Measurements from ENCODE around the gene DNLZ. TPM values are rescaled to one million over a fixed set of nuclear protein-coding genes. Genes with fewer than 3 reads are reported as not detected.

The DNLZ gene
- total and polyA plus RNA-seq, 2 donors (not counting 1 experiment from before 2014, with no cell fraction given): 7.4 to 14.2 TPM

DNA sequence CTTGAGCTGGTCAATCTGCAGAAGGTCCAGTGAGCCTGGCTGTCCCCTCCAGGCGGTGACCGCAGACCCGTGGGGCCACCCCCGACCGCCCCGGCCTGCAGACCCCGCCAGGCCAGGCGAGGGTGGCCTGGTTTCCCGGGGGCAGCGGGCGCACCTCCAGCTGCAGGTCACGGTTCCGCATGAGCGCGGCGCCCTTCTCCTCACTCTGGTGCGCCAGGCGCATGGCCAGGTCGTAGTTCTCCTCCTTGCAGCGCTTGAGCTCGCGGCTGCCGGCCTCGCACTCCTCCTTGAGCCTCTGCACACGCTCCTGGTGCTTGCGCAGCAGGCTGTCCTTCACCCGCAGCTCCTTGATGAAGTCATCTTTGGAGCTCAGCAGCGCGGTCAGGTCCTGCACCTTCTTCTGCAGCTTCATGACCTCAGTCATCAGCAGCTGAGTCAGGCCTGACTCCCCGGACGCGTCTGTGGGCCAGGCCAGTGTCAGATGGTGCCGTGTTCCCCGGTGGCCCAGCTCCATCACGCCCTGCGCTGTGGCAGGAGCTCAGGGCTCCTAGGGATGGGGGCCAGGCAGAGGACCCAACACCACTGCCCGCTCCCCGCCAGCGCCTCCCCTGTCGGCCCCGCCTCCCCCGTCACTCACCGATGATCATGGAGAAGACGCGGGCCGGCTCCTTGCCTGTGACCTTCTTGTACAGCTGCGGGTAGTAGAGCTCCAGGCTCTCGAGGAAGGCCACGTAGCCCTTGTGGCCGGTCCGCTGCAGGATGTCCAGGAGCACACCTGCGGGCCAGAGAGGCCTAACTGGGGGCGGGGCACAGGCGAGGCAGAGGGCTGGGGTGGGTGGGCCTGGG, 7.4 kb upstream of the DNLZ start:
- Histone ChIP-seq H3K9ac (ENCODE audit: insufficient read depth, low read length) (no peak overlapping the region), H3K4me3 (replicated peaks in 1 of 4; ENCODE audit: control extremely low read depth in 1 of 4, insufficient read depth in 1 of 4, low read depth in 3 of 4, low read length in 4 of 4) (no peak overlapping the region), H3K4me2 (ENCODE audit: extremely low read depth, insufficient read depth, low read length) (no peak overlapping the region), H3K79me2 (ENCODE audit: control insufficient read depth, insufficient read depth, low read length) (no peaks in the 10 kb centered on the region), H3K27me3 (ENCODE audit: control insufficient read depth, insufficient read depth, low read length) (no peaks in the 10 kb centered on the region), H2AFZ (ENCODE audit: low read length) (no peak overlapping the region), H3K9me3 (ENCODE audit: control insufficient read depth, insufficient read depth, low read depth, low read length) (no peaks in the 10 kb centered on the region), H3K27ac (ENCODE audit: insufficient read depth, low read length) (no peak overlapping the region), H3K36me3 (ENCODE audit: control insufficient read depth, insufficient read depth, low read length) (peaks cover 2% of the 10 kb centered on the region), H3K4me1 (ENCODE audit: control insufficient read depth, extremely low read depth, insufficient read depth, low read length) (peaks cover 18% of the 10 kb centered on the region), H4K20me1 (ENCODE audit: control insufficient read depth, extremely low read depth, insufficient read depth, low read length) (no peaks in the 10 kb centered on the region)
- TF ChIP-seq, protein P1, sequence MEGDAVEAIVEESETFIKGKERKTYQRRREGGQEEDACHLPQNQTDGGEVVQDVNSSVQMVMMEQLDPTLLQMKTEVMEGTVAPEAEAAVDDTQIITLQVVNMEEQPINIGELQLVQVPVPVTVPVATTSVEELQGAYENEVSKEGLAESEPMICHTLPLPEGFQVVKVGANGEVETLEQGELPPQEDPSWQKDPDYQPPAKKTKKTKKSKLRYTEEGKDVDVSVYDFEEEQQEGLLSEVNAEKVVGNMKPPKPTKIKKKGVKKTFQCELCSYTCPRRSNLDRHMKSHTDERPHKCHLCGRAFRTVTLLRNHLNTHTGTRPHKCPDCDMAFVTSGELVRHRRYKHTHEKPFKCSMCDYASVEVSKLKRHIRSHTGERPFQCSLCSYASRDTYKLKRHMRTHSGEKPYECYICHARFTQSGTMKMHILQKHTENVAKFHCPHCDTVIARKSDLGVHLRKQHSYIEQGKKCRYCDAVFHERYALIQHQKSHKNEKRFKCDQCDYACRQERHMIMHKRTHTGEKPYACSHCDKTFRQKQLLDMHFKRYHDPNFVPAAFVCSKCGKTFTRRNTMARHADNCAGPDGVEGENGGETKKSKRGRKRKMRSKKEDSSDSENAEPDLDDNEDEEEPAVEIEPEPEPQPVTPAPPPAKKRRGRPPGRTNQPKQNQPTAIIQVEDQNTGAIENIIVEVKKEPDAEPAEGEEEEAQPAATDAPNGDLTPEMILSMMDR (conservative IDR thresholded peaks at IDR 0.05 in 1 of 2, IDR thresholded peaks at IDR 0.05 in 1 of 2; ENCODE audit: low read depth in 1 of 2, low read length in 2 of 2): no peak
- no peak for TF ChIP-seq EZH2 (IDR thresholded peaks at IDR 0.05; ENCODE audit: low read length, missing control alignments)
- peak; percentile 36 to 78 for DNase-seq (ENCODE audit: low read depth in 2 of 2)

DNA sequence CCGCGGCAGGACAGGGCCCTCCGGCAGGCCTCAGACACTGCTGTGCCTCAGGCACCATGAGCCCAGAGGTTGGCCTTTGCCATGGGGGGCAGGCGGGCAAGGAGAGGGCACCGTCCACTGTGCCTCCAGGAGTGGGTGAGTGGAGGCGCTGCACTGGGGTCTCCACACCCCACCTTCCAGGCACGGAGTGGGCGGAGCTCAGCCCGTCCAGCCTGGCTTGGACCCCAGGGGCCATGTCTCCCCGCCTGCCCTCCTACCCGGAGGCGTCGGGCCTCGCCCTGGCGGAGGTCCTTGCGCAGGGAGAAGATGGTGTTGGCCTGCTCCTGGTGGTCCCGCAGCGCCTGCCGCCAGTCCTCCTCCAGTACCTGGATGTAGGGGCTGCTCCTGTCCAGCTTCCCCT, 6.5 kb upstream of the DNLZ start:
- H3K9me3 ChIP-seq (ENCODE audit: control insufficient read depth, insufficient read depth, low read depth, low read length): no peaks in the 10 kb centered on the region
- peaks cover 18% of the 10 kb centered on the region for H3K4me1 ChIP-seq (ENCODE audit: control insufficient read depth, extremely low read depth, insufficient read depth, low read length)
- H3K36me3 ChIP-seq (ENCODE audit: control insufficient read depth, insufficient read depth, low read length): no peaks in the 10 kb centered on the region
- H3K4me3 ChIP-seq (replicated peaks in 1 of 4; ENCODE audit: control extremely low read depth in 1 of 4, insufficient read depth in 1 of 4, low read depth in 3 of 4, low read length in 4 of 4): no peak overlapping the region
- no peak for DNase-seq (ENCODE audit: low read depth in 2 of 2)
- H3K4me2 ChIP-seq (ENCODE audit: extremely low read depth, insufficient read depth, low read length): no peak overlapping the region
- H3K79me2 ChIP-seq (ENCODE audit: control insufficient read depth, insufficient read depth, low read length): no peaks in the 10 kb centered on the region
- no peak for TF ChIP-seq EZH2 (IDR thresholded peaks at IDR 0.05; ENCODE audit: low read length, missing control alignments)
- TF ChIP-seq, protein P1 (conservative IDR thresholded peaks at IDR 0.05 in 1 of 2, IDR thresholded peaks at IDR 0.05 in 1 of 2; ENCODE audit: low read depth in 1 of 2, low read length in 2 of 2): no peak
- H4K20me1 ChIP-seq (ENCODE audit: control insufficient read depth, extremely low read depth, insufficient read depth, low read length): no peaks in the 10 kb centered on the region
- no peak overlapping the region for H3K9ac ChIP-seq (ENCODE audit: insufficient read depth, low read length)
- H2AFZ ChIP-seq (ENCODE audit: low read length): no peak overlapping the region
- H3K27ac ChIP-seq (ENCODE audit: insufficient read depth, low read length): no peak overlapping the region
- no peaks in the 10 kb centered on the region for H3K27me3 ChIP-seq (ENCODE audit: control insufficient read depth, insufficient read depth, low read length)

DNA sequence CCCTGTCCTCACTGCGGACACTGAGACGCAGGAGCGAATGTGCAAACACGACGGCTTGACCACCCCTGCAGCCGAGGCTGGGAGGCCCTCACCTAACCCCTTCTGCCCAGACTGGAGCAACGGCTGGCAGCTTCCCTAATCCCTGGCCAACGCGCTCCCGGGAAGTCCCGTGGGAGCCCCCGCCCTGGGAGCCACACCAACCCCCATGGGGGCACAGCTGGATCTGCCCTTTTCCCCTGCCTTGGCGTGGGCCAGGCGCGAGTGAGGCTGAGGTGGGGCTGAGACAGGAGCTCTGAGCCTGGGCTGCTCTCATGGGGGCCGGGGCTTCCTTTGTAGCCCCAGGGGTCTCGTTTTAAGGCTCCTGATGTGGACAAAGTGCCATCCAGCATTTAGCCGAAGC, 4.6 kb upstream of the DNLZ start:
- H3K27me3 ChIP-seq (ENCODE audit: control insufficient read depth, insufficient read depth, low read length): no peaks in the 10 kb centered on the region
- H2AFZ ChIP-seq (ENCODE audit: low read length): no peak overlapping the region
- no peaks in the 10 kb centered on the region for H3K9me3 ChIP-seq (ENCODE audit: control insufficient read depth, insufficient read depth, low read depth, low read length)
- DNase-seq (ENCODE audit: low read depth in 2 of 2): no peak
- no peaks in the 10 kb centered on the region for H3K36me3 ChIP-seq (ENCODE audit: control insufficient read depth, insufficient read depth, low read length)
- TF ChIP-seq EZH2 (IDR thresholded peaks at IDR 0.05; ENCODE audit: low read length, missing control alignments): no peak
- TF ChIP-seq, protein P1 (conservative IDR thresholded peaks at IDR 0.05 in 1 of 2, IDR thresholded peaks at IDR 0.05 in 1 of 2; ENCODE audit: low read depth in 1 of 2, low read length in 2 of 2): no peak
- H3K4me2 ChIP-seq (ENCODE audit: extremely low read depth, insufficient read depth, low read length): no peak overlapping the region
- H3K79me2 ChIP-seq (ENCODE audit: control insufficient read depth, insufficient read depth, low read length): no peaks in the 10 kb centered on the region
- no peak overlapping the region for H3K4me3 ChIP-seq (replicated peaks in 1 of 4; ENCODE audit: control extremely low read depth in 1 of 4, insufficient read depth in 1 of 4, low read depth in 3 of 4, low read length in 4 of 4)
- H3K27ac ChIP-seq (ENCODE audit: insufficient read depth, low read length): no peak overlapping the region
- H3K4me1 ChIP-seq (ENCODE audit: control insufficient read depth, extremely low read depth, insufficient read depth, low read length): peaks cover 11% of the 10 kb centered on the region
- no peaks in the 10 kb centered on the region for H4K20me1 ChIP-seq (ENCODE audit: control insufficient read depth, extremely low read depth, insufficient read depth, low read length)
- H3K9ac ChIP-seq (ENCODE audit: insufficient read depth, low read length): no peak overlapping the region

All from fibroblast of lung (primary cell).